NCI-H2227 (cell line): ENCODE results near the gene FYN.

Experiments
- DNase-seq: peaks from one replicate; lab custom pipeline; 2025; ENCODE audit not compliant: unreplicated experiment; lab: John Stamatoyannopoulos, UW

Gene FYN

GRCh38 chr6:111612379-111612778 lies 260.9 kb downstream of the FYN start:
- no peak for DNase-seq

GRCh38 chr6:111610548-111611172 lies 262.6 kb downstream of the FYN start:
- no peak for DNase-seq
